WERI-Rb-1 (cell line): ENCODE data around the gene OTOGL.

Experiments used
- DNase-seq: peaks from one replicate; pipeline ENCODE4 v3.0.0-alpha.2; 2020
- H3K27ac ChIP-seq: fragments of 250-450 bp; sonication (Bioruptor Pico); 2 replicates; pipeline ENCODE4 v1.5.1; 2020; ENCODE audit warnings: mild to moderate bottlenecking, moderate library complexity
- H3K27me3 ChIP-seq: fragments of 250-450 bp; sonication (Bioruptor Pico); 2 replicates; pipeline ENCODE4 v1.5.1; 2021; ENCODE audit warnings: mild to moderate bottlenecking, low read depth, moderate library complexity; ENCODE audit not compliant: insufficient read depth, severe bottlenecking
- H3K36me3 ChIP-seq: fragments of 250-450 bp; sonication (Bioruptor Pico); 2 replicates; pipeline ENCODE4 v1.5.1; 2020; ENCODE audit warnings: mild to moderate bottlenecking, moderate library complexity
- H3K4me3 ChIP-seq: 2 replicates; pipeline ENCODE4 v1.5.1; 2011; ENCODE audit warnings: low read depth, mild to moderate bottlenecking, control low read depth, low read length
- H3K9me3 ChIP-seq: fragments of 250-450 bp; sonication (Bioruptor Pico); 2 replicates; pipeline ENCODE4 v1.5.1; 2021; ENCODE audit warnings: mild to moderate bottlenecking, moderate library complexity; ENCODE audit not compliant: severe bottlenecking
- TF ChIP-seq, protein P1 (sequence below): IDR thresholded peaks from 2 replicates; pipeline ENCODE4 v1.5.1; 2011; ENCODE audit warnings: low read depth, mild to moderate bottlenecking, control low read depth, inconsistent platforms, low read length

OTOGL gene

DNA sequence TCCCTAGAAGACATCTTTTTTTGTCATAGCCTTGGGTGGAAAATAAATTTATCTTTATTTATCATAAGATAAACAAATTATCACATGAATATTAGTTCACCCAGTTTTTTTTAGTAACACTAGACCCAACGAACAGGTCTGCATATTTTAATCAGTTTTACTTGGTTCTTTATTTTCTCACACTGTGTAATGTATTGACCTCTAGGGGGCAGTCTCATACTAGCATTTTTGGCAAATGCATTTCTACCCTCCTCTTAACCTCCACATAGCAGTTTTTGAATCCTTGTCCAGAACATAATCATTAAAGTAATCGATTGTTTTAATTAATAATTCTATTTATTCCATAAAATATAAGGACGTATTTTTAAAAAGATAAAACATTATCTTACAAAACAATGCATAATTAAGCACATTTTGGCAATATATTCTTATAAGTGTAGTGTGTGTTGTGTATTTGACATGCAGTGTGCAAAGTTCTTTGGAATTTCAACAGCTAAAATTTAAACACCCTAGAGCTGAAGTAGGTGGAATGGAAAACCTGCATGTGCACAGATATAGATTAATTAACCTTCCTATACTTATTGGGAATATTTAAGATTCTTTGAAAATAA is 313.1 kb downstream of the OTOGL start:
- Histone ChIP-seq H3K4me3 (no peak overlapping the region), H3K36me3 (no peaks in the 10 kb centered on the region), H3K27me3 (no peaks in the 10 kb centered on the region), H3K27ac (no peak overlapping the region), H3K9me3 (no peaks in the 10 kb centered on the region)
- DNase-seq: no peak
- TF ChIP-seq, protein P1, sequence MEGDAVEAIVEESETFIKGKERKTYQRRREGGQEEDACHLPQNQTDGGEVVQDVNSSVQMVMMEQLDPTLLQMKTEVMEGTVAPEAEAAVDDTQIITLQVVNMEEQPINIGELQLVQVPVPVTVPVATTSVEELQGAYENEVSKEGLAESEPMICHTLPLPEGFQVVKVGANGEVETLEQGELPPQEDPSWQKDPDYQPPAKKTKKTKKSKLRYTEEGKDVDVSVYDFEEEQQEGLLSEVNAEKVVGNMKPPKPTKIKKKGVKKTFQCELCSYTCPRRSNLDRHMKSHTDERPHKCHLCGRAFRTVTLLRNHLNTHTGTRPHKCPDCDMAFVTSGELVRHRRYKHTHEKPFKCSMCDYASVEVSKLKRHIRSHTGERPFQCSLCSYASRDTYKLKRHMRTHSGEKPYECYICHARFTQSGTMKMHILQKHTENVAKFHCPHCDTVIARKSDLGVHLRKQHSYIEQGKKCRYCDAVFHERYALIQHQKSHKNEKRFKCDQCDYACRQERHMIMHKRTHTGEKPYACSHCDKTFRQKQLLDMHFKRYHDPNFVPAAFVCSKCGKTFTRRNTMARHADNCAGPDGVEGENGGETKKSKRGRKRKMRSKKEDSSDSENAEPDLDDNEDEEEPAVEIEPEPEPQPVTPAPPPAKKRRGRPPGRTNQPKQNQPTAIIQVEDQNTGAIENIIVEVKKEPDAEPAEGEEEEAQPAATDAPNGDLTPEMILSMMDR: peak; percentile 25; the same call in 1 of the 2 replicates

DNA sequence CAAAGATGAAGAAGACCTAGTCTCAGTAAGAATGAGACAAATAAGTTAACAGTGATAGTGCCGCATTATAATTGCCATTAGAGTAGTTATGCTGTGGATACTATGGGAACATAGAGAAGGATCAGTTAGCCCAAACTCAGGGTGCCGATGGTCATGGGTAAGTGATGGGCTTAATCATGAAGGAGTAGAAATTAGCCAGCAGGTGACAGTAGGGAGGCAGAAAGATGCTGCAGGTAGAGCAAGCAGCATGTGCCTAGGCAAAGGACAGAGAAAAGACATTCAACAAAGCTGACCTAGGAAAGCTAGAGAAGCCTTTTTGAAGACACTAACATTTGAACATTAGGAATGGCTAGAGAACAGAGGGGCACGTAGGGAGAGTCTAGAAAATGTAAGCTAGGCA is 314.1 kb downstream of the OTOGL start:
- Histone ChIP-seq H3K27ac (no peak overlapping the region), H3K36me3 (no peaks in the 10 kb centered on the region), H3K4me3 (no peak overlapping the region), H3K27me3 (no peaks in the 10 kb centered on the region), H3K9me3 (no peaks in the 10 kb centered on the region)
- no peak for DNase-seq
- TF ChIP-seq, protein P1: no peak

DNA sequence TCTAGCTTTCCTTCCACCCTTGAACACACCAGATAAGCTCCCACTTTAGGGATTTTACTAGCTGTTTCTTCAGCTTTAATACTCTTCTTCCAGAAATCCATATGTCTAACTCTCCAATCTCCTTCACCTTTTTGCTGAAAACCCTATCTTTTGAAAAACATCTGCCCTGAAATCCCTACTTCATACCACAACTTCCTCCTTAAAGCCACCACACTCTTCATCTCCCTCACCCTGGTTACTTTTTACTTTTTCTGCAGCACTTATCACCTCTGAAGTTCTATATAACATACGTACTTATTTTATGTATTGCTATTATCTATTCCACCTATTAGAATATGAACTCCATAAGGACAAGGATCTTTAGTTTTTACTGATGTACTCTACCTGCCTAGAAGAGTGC is 316.1 kb downstream of the OTOGL start:
- no peaks in the 10 kb centered on the region for H3K27me3 ChIP-seq
- DNase-seq: no peak
- TF ChIP-seq, protein P1: no peak
- H3K36me3 ChIP-seq: no peaks in the 10 kb centered on the region
- no peak overlapping the region for H3K27ac ChIP-seq
- no peak overlapping the region for H3K4me3 ChIP-seq
- H3K9me3 ChIP-seq: no peaks in the 10 kb centered on the region

GRCh38 chr12:80419644-80420043 is 320.3 kb downstream of the OTOGL start:
- H3K27ac ChIP-seq: no peak overlapping the region
- no peak for DNase-seq
- H3K9me3 ChIP-seq: no peaks in the 10 kb centered on the region

DNA sequence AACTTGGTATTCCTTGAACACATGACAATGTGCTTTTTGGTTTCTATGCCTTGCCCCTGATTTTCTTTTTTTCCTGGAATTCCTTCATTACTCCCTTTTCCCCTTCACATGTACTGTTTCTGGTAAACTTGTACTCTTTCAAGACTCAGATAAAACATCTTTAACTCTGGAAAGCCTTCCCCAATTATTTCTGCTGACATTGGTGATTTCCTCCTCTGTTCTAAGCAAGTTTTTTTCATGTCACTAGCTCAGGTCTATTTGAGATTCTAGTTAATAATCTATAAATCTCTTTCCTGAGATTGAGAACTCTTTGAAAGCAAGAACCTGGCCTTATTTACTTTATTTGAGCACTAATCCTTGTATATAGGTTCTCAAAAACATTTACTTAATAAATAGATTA is 320.7 kb downstream of the OTOGL start:
- Histone ChIP-seq H3K27ac (no peak overlapping the region), H3K36me3 (no peaks in the 10 kb centered on the region), H3K4me3 (no peak overlapping the region), H3K9me3 (no peaks in the 10 kb centered on the region), H3K27me3 (no peaks in the 10 kb centered on the region)
- TF ChIP-seq, protein P1: no peak
- no peak for DNase-seq

More at GRCh38 chr12:80419644-80420043, 320.3 kb downstream of the OTOGL start:
- Histone ChIP-seq H3K36me3 (no peaks in the 10 kb centered on the region), H3K4me3 (no peak overlapping the region), H3K27me3 (no peaks in the 10 kb centered on the region)
- TF ChIP-seq, protein P1: no peak

GRCh38 chr12:80422550-80422949 is 323.2 kb downstream of the OTOGL start:
- Histone ChIP-seq H3K27ac (no peak overlapping the region), H3K36me3 (no peaks in the 10 kb centered on the region), H3K9me3 (no peaks in the 10 kb centered on the region), H3K27me3 (no peaks in the 10 kb centered on the region), H3K4me3 (no peak overlapping the region)
- TF ChIP-seq, protein P1: no peak
- no peak for DNase-seq
